PFSK-1 (cell line): ENCODE data around the gene IL1RAPL2.

Source experiments
- POLR2AphosphoS5 ChIP-seq: IDR thresholded peaks from 2 replicates; pipeline ENCODE4 v1.6.1; 2012; ENCODE audit warnings: low read depth, mild to moderate bottlenecking, control low read depth, low read length, moderate library complexity
- TF ChIP-seq, protein P1 (sequence below), 2 experiments: IDR thresholded peaks; 2 replicates each; pipeline versions ENCODE4 v1.6.1 to v1.8.0; 2011 to 2012; ENCODE audit warnings: low read depth in 2 of 2, low read length in 2 of 2, control low read depth in 1 of 2, inconsistent platforms in 1 of 2, mild to moderate bottlenecking in 1 of 2, moderate library complexity in 1 of 2; ENCODE audit not compliant: insufficient read depth in 1 of 2

- TF ChIP-seq POLR2AphosphoS5 = no peak
- TF ChIP-seq, protein P1, sequence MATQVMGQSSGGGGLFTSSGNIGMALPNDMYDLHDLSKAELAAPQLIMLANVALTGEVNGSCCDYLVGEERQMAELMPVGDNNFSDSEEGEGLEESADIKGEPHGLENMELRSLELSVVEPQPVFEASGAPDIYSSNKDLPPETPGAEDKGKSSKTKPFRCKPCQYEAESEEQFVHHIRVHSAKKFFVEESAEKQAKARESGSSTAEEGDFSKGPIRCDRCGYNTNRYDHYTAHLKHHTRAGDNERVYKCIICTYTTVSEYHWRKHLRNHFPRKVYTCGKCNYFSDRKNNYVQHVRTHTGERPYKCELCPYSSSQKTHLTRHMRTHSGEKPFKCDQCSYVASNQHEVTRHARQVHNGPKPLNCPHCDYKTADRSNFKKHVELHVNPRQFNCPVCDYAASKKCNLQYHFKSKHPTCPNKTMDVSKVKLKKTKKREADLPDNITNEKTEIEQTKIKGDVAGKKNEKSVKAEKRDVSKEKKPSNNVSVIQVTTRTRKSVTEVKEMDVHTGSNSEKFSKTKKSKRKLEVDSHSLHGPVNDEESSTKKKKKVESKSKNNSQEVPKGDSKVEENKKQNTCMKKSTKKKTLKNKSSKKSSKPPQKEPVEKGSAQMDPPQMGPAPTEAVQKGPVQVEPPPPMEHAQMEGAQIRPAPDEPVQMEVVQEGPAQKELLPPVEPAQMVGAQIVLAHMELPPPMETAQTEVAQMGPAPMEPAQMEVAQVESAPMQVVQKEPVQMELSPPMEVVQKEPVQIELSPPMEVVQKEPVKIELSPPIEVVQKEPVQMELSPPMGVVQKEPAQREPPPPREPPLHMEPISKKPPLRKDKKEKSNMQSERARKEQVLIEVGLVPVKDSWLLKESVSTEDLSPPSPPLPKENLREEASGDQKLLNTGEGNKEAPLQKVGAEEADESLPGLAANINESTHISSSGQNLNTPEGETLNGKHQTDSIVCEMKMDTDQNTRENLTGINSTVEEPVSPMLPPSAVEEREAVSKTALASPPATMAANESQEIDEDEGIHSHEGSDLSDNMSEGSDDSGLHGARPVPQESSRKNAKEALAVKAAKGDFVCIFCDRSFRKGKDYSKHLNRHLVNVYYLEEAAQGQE (IDR thresholded peaks at IDR 0.05; ENCODE audit: insufficient read depth in 1 of 2, low read depth in 2 of 2, low read length in 2 of 2) = no peak
Observed at GRCh38 chrX:105228602-105229001, 662.6 kb downstream of the IL1RAPL2 start.
